Chondrocyte (in vitro differentiated cells): ENCODE measurements around the gene NF1. TPM values are rescaled to one million over a fixed set of nuclear protein-coding genes. Genes with fewer than 3 reads are reported as not detected.

Experiments used
- DNase-seq: peaks from one replicate; pipeline ENCODE4 v3.0.0; 2021; ENCODE audit warnings: mixed read lengths, low spot score
- H3K27ac Mint-ChIP-seq: one replicate; pipeline ENCODE4 v1.8.0; 2021; ENCODE audit warnings: mild to moderate bottlenecking, moderate library complexity, mixed read lengths; ENCODE audit not compliant: unreplicated experiment
- H3K27me3 Mint-ChIP-seq: 2 replicates; pipeline ENCODE4 v1.8.0; 2021; ENCODE audit warnings: low read depth, mixed read lengths
- H3K36me3 Mint-ChIP-seq: 2 replicates; pipeline ENCODE4 v1.8.0; 2021; ENCODE audit warnings: low read depth, mixed read lengths
- H3K4me1 Mint-ChIP-seq: 2 replicates; pipeline ENCODE4 v1.8.0; 2021; ENCODE audit warnings: low read depth, mild to moderate bottlenecking, mixed read lengths
- H3K4me3 Mint-ChIP-seq: one replicate; pipeline ENCODE4 v1.8.0; 2021; ENCODE audit warnings: mild to moderate bottlenecking, moderate library complexity, mixed read lengths; ENCODE audit not compliant: unreplicated experiment
- H3K9me3 Mint-ChIP-seq: 2 replicates; pipeline ENCODE4 v1.8.0; 2021; ENCODE audit warnings: low read depth, mixed read lengths
- total RNA-seq: library from RNA; stranded (reverse); gene quantifications from 3 replicates; pipeline ENCODE4 v1.2.1, GENCODE V29; 2021
- TF ChIP-seq, protein P1 (sequence below): fragments of 200-600 bp; sonication (generic); IDR thresholded peaks from 2 replicates; pipeline ENCODE4 v1.5.0; 2021; ENCODE audit warnings: antibody characterized with exemption, mild to moderate bottlenecking, moderate library complexity

Gene NF1
- total RNA-seq, 1 donor from 2014 or later = 48.2 TPM

DNA sequence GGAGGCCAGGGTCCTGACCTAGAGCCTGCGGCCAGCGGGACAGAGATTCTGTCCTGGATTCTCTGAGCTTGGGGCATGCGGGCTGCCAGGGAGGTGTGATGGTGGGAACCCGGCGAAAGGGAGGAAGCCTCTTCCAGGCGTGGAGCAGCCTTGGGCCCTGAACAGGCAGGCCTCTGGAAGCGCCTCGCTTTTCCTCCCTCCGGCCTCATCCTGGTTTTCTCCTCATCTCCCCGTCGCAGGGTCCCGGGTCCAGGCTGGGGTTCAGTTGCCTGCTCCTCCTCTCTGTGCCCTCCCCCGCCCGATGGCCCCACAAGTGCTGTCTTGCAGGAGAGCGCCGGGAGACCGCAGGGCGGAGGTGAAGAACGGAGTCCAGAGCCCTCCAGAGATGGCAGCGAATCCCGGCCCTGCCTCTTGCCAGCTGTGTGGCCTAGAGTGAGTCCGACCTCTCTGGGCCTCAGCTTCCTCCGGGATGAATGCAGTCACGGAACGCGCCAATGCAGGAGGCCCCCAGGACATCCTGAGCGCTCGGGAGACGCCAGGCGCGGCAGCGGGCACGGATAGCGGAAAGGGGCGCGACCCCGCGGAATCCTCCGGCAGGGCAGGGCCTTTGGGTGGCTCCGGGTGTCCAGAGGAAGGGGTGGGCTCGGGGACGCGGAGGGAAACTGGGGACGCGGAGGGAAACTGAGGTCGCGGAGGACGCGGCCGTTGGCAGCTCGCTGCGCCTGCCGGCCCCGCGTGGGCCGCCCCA, 296.1 kb downstream of the NF1 start:
- Mint-ChIP-seq H3K4me3 (peak overlapping the region; percentile 68), H3K27ac (no peak overlapping the region), H3K27me3 (peaks cover 18% of the 10 kb centered on the region), H3K4me1 (peaks cover 13% of the 10 kb centered on the region), H3K36me3 (no peaks in the 10 kb centered on the region), H3K9me3 (no peaks in the 10 kb centered on the region)
- DNase-seq = no peak
- TF ChIP-seq, protein P1, sequence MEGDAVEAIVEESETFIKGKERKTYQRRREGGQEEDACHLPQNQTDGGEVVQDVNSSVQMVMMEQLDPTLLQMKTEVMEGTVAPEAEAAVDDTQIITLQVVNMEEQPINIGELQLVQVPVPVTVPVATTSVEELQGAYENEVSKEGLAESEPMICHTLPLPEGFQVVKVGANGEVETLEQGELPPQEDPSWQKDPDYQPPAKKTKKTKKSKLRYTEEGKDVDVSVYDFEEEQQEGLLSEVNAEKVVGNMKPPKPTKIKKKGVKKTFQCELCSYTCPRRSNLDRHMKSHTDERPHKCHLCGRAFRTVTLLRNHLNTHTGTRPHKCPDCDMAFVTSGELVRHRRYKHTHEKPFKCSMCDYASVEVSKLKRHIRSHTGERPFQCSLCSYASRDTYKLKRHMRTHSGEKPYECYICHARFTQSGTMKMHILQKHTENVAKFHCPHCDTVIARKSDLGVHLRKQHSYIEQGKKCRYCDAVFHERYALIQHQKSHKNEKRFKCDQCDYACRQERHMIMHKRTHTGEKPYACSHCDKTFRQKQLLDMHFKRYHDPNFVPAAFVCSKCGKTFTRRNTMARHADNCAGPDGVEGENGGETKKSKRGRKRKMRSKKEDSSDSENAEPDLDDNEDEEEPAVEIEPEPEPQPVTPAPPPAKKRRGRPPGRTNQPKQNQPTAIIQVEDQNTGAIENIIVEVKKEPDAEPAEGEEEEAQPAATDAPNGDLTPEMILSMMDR = no peak

GRCh38 chr17:31391496-31391949, 296.7 kb downstream of the NF1 start, which contains the start of gene RAB11FIP4:
Gene RAB11FIP4, plus strand, starts transcription at chr17:31391675. Its CDS starts 178 bp downstream, at chr17:31391853.
- H3K4me1 Mint-ChIP-seq = peaks cover 13% of the 10 kb centered on the region
- TF ChIP-seq, protein P1 = no peak
- no peak within 1 kb of the TSS for H3K27ac Mint-ChIP-seq
- DNase-seq = no peak
- H3K27me3 Mint-ChIP-seq = peaks cover 18% of the 10 kb centered on the region
- H3K9me3 Mint-ChIP-seq = no peaks in the 10 kb centered on the region
- H3K4me3 Mint-ChIP-seq = peak within 1 kb of the TSS; percentile 68
- no peaks in the 10 kb centered on the region for H3K36me3 Mint-ChIP-seq

GRCh38 chr17:31392002-31392855, 297.5 kb downstream of the NF1 start:
- H3K27ac Mint-ChIP-seq = no peak overlapping the region
- peaks cover 18% of the 10 kb centered on the region for H3K27me3 Mint-ChIP-seq
- H3K4me3 Mint-ChIP-seq = peak overlapping the region; percentile 53
- H3K4me1 Mint-ChIP-seq = peaks cover 13% of the 10 kb centered on the region
- no peak for DNase-seq
- H3K36me3 Mint-ChIP-seq = no peaks in the 10 kb centered on the region
- no peaks in the 10 kb centered on the region for H3K9me3 Mint-ChIP-seq
- TF ChIP-seq, protein P1 = no peak

- Mint-ChIP-seq H3K9me3 (no peaks in the 10 kb centered on the region), H3K4me1 (peaks cover 13% of the 10 kb centered on the region), H3K4me3 (peak overlapping the region; percentile 53), H3K36me3 (no peaks in the 10 kb centered on the region), H3K27me3 (peaks cover 18% of the 10 kb centered on the region), H3K27ac (no peak overlapping the region)
- peak; percentile 57 for DNase-seq
- TF ChIP-seq, protein P1 = no peak
Measured at GRCh38 chr17:31392856-31393748, 298.3 kb downstream of the NF1 start.
